Measurements from ENCODE around the gene IL17RA. TPM values are rescaled to one million over a fixed set of nuclear protein-coding genes. Genes with fewer than 3 reads are reported as not detected.

Gene IL17RA
- total RNA-seq, 1 experiment from 2014 or later, result 11.7 TPM

DNA sequence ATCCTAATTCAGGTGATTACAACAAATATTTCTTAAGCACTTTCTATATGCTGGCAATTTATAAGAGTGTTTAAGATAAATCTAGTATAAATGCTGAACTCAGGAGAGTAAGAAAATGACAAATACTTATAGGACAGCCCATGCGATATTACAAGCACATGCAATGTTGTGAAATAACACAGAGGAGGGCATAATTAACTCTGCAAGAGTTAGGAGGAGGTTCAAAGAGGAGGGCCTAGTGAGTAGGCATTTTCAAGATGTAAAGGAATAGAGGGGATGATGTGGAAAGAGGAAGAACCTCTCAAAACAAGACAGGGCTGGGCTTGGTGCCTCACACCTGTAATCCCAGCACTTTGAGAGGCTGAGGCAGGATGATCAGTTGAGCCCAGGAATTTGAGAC, 37.1 kb upstream of the IL17RA start:
- DNase-seq (ENCODE audit: low read depth, low spot score), result no peak
- CTCF ChIA-PET, result no interaction called here
- Histone ChIP-seq H3K9me3 (ENCODE audit: control insufficient read depth, insufficient read depth, low read depth, low read length) (no peaks in the 10 kb centered on the region), H3K4me3 (ENCODE audit: low read depth in 2 of 2, low read length in 2 of 2) (no peak overlapping the region), H3K27me3 (ENCODE audit: control insufficient read depth, insufficient read depth, low read length) (no peaks in the 10 kb centered on the region), H3K27ac (ENCODE audit: low read length) (no peak overlapping the region), H3K4me1 (ENCODE audit: control insufficient read depth, insufficient read depth, low read length) (no peaks in the 10 kb centered on the region), H3K36me3 (ENCODE audit: control insufficient read depth, insufficient read depth, low read length) (peaks cover 9% of the 10 kb centered on the region)
- in situ Hi-C loops (cut with HindIII; ENCODE audit: low pct_unique_long_range_greater_than_20kb, low sequenced_read_pairs), result no loop called here
- intact Hi-C loops (cut with micrococcal nuclease; ENCODE audit: unreplicated experiment), result no loop called here
- POLR2A ChIA-PET, result no interaction called here
- no TSS peak for BruUV-seq (replicated peaks)
- ATAC-seq, result no peak
- TF ChIP-seq SIN3A (IDR thresholded peaks at IDR 0.05; ENCODE audit: borderline replicate concordance, insufficient read depth, low read depth, low read length) (no peak), TCF7L2 (IDR thresholded peaks at IDR 0.05; ENCODE audit: low read depth, low read length) (no peak), POLR2AphosphoS5 (IDR thresholded peaks at IDR 0.05; ENCODE audit: low read depth, low read length) (no peak)
- TF ChIP-seq, protein P1, sequence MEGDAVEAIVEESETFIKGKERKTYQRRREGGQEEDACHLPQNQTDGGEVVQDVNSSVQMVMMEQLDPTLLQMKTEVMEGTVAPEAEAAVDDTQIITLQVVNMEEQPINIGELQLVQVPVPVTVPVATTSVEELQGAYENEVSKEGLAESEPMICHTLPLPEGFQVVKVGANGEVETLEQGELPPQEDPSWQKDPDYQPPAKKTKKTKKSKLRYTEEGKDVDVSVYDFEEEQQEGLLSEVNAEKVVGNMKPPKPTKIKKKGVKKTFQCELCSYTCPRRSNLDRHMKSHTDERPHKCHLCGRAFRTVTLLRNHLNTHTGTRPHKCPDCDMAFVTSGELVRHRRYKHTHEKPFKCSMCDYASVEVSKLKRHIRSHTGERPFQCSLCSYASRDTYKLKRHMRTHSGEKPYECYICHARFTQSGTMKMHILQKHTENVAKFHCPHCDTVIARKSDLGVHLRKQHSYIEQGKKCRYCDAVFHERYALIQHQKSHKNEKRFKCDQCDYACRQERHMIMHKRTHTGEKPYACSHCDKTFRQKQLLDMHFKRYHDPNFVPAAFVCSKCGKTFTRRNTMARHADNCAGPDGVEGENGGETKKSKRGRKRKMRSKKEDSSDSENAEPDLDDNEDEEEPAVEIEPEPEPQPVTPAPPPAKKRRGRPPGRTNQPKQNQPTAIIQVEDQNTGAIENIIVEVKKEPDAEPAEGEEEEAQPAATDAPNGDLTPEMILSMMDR (IDR thresholded peaks at IDR 0.05), result no peak
- TF ChIP-seq, protein P2, sequence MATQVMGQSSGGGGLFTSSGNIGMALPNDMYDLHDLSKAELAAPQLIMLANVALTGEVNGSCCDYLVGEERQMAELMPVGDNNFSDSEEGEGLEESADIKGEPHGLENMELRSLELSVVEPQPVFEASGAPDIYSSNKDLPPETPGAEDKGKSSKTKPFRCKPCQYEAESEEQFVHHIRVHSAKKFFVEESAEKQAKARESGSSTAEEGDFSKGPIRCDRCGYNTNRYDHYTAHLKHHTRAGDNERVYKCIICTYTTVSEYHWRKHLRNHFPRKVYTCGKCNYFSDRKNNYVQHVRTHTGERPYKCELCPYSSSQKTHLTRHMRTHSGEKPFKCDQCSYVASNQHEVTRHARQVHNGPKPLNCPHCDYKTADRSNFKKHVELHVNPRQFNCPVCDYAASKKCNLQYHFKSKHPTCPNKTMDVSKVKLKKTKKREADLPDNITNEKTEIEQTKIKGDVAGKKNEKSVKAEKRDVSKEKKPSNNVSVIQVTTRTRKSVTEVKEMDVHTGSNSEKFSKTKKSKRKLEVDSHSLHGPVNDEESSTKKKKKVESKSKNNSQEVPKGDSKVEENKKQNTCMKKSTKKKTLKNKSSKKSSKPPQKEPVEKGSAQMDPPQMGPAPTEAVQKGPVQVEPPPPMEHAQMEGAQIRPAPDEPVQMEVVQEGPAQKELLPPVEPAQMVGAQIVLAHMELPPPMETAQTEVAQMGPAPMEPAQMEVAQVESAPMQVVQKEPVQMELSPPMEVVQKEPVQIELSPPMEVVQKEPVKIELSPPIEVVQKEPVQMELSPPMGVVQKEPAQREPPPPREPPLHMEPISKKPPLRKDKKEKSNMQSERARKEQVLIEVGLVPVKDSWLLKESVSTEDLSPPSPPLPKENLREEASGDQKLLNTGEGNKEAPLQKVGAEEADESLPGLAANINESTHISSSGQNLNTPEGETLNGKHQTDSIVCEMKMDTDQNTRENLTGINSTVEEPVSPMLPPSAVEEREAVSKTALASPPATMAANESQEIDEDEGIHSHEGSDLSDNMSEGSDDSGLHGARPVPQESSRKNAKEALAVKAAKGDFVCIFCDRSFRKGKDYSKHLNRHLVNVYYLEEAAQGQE (IDR thresholded peaks at IDR 0.05; ENCODE audit: insufficient read depth in 1 of 2, low read depth in 2 of 2, low read length in 1 of 2), result no peak

DNA sequence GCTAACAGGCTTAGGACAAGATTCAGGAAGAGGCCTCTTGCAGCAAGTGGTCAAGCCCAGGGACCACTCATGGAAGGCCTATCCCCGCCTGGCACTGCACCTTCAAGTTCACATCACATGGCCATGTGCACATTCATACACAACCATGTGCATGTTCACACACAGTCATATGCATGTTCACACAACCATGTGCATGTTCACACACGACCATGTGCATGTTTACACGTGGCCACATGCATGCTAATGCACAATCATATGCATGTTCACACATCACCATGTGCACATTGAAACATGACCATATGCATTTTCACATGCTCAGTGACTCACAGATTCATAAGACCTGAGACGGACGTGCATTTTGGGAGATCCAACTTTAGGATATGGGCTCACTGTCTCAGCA, 28.7 kb upstream of the IL17RA start:
- no peak overlapping the region for H3K27ac ChIP-seq (ENCODE audit: low read length)
- H3K4me1 ChIP-seq (ENCODE audit: control insufficient read depth, insufficient read depth, low read length), result no peaks in the 10 kb centered on the region
- in situ Hi-C loops (cut with HindIII; ENCODE audit: low pct_unique_long_range_greater_than_20kb, low sequenced_read_pairs) (no loop called here), intact Hi-C loops (cut with micrococcal nuclease; ENCODE audit: unreplicated experiment) (no loop called here)
- ChIA-PET POLR2A (no interaction called here), CTCF (no interaction called here)
- BruUV-seq (replicated peaks), result no TSS peak
- no peak for ATAC-seq
- H3K4me3 ChIP-seq (ENCODE audit: low read depth in 2 of 2, low read length in 2 of 2), result no peak overlapping the region
- no peaks in the 10 kb centered on the region for H3K9me3 ChIP-seq (ENCODE audit: control insufficient read depth, insufficient read depth, low read depth, low read length)
- no peaks in the 10 kb centered on the region for H3K27me3 ChIP-seq (ENCODE audit: control insufficient read depth, insufficient read depth, low read length)
- DNase-seq (ENCODE audit: low read depth, low spot score), result no peak
- H3K36me3 ChIP-seq (ENCODE audit: control insufficient read depth, insufficient read depth, low read length), result peaks cover under 1% of the 10 kb centered on the region; the same call in 1 of the 2 replicates
- TF ChIP-seq, protein P2 (IDR thresholded peaks at IDR 0.05; ENCODE audit: insufficient read depth in 1 of 2, low read depth in 2 of 2, low read length in 1 of 2), result no peak
- TF ChIP-seq, protein P1 (IDR thresholded peaks at IDR 0.05), result no peak
- TF ChIP-seq TCF7L2 (IDR thresholded peaks at IDR 0.05; ENCODE audit: low read depth, low read length) (no peak), SIN3A (IDR thresholded peaks at IDR 0.05; ENCODE audit: borderline replicate concordance, insufficient read depth, low read depth, low read length) (no peak), POLR2AphosphoS5 (IDR thresholded peaks at IDR 0.05; ENCODE audit: low read depth, low read length) (no peak)

Data from Panc1 (cell line).